A673 (cell line): ENCODE measurements around the gene GIGYF2. TPM values are rescaled to one million over a fixed set of nuclear protein-coding genes. Genes with fewer than 3 reads are reported as not detected.

Source experiments
- BruUV-seq: library from RNA; stranded (reverse); fragments of 400-500 nt; replicated peaks from 2 replicates; lab custom pipeline; 2021; lab: Mats Ljungman, UMichigan
- CTCF ChIA-PET: fragments of 300-600 bp; sonication (Branson Sonifier 250); formaldehyde crosslinking; loops from one replicate; lab custom pipeline; 2022; ENCODE audit warnings: antibody characterized with exemption; lab: Charles Lee
- POLR2A ChIA-PET: fragments of 300-600 bp; sonication (Branson Sonifier 250); formaldehyde crosslinking; loops from one replicate; lab custom pipeline; 2022; ENCODE audit warnings: antibody characterized with exemption; ENCODE audit not compliant: low non-redundant PET; lab: Charles Lee
- DNase-seq: peaks from one replicate; pipeline ENCODE4 v3.0.0-alpha.2; 2015; ENCODE audit warnings: low spot score
- H3K27ac ChIP-seq: fragments of 200-600 bp; sonication (generic); 2 replicates; pipeline ENCODE4 v1.5.1; 2016; ENCODE audit warnings: mixed run types, low read depth, mild to moderate bottlenecking, mixed read lengths, antibody characterized with exemption, low read length; ENCODE audit not compliant: poor library complexity, severe bottlenecking
- H3K27me3 ChIP-seq: fragments of 200-600 bp; sonication (generic); replicated peaks from 2 replicates; pipeline ENCODE4 v1.6.1; 2017; ENCODE audit warnings: mixed run types, low read depth, mild to moderate bottlenecking, mixed read lengths, antibody characterized with exemption, low read length; ENCODE audit not compliant: insufficient read depth, poor library complexity
- H3K36me3 ChIP-seq: fragments of 200-600 bp; sonication (generic); 2 replicates; pipeline ENCODE4 v1.6.1; 2016; ENCODE audit warnings: mixed run types, mild to moderate bottlenecking, mixed read lengths, antibody characterized with exemption, low read length; ENCODE audit not compliant: insufficient read depth, poor library complexity, severe bottlenecking
- H3K4me1 ChIP-seq: fragments of 200-600 bp; sonication (generic); 2 replicates; pipeline ENCODE4 v1.6.1; 2017; ENCODE audit warnings: mixed run types, mild to moderate bottlenecking, mixed read lengths, antibody characterized with exemption, low read length; ENCODE audit not compliant: insufficient read depth, poor library complexity, severe bottlenecking
- H3K4me3 ChIP-seq: fragments of 200-600 bp; sonication (generic); 2 replicates; pipeline ENCODE4 v1.5.1; 2016; ENCODE audit warnings: low read depth, mixed run types, mild to moderate bottlenecking, mixed read lengths, low read length; ENCODE audit not compliant: poor library complexity, severe bottlenecking
- H3K9me3 ChIP-seq: fragments of 200-600 bp; sonication (generic); 2 replicates; pipeline ENCODE4 v1.6.1; 2016; ENCODE audit warnings: mixed run types, low read depth, mild to moderate bottlenecking, mixed read lengths, antibody characterized with exemption, low read length; ENCODE audit not compliant: poor library complexity, severe bottlenecking
- CTCF ChIP-seq: fragments of 300-800, 200-600 bp; sonication (generic); conservative IDR thresholded peaks from 2 replicates; pipeline ENCODE4 v1.5.1; 2017; ENCODE audit warnings: low read depth, mild to moderate bottlenecking, antibody characterized with exemption, low read length, moderate library complexity, mixed read lengths
- EZH2 ChIP-seq: fragments of 200-600 bp; sonication (generic); IDR thresholded peaks from 2 replicates; pipeline ENCODE4 v1.6.1; 2017; ENCODE audit warnings: borderline replicate concordance, low read depth, mild to moderate bottlenecking, mixed read lengths, antibody characterized with exemption, low read length; ENCODE audit not compliant: poor library complexity, severe bottlenecking
- intact Hi-C: fragments of 100-400 bp; cut with micrococcal nuclease; formaldehyde crosslinking; loops from one replicate; pipeline ENCODE4 v1.10.0; 2022; ENCODE audit not compliant: unreplicated experiment
- total RNA-seq: library from RNA; stranded (reverse); gene quantifications from 2 replicates; pipeline ENCODE4 v1.2.3, GENCODE V29; 2021

GIGYF2 gene
- total RNA-seq, 1 experiment from 2014 or later = 62.8 TPM

- TF ChIP-seq EZH2 = no peak
- TF ChIP-seq CTCF = no peak
- BruUV-seq = no TSS peak
- ChIA-PET CTCF (no interaction called here), POLR2A (no interaction called here)
- intact Hi-C loops = no loop called here
- Histone ChIP-seq H3K36me3 (peaks cover 20% of the 10 kb centered on the region), H3K9me3 (no peaks in the 10 kb centered on the region), H3K27me3 (no peaks in the 10 kb centered on the region), H3K4me1 (no peaks in the 10 kb centered on the region), H3K27ac (no peak overlapping the region), H3K4me3 (no peak overlapping the region)
- DNase-seq = no peak
These were observed 164.2 kb downstream of the GIGYF2 start for GRCh38 chr2:232861353-232861752.

- ChIA-PET CTCF (no interaction called here), POLR2A (no interaction called here)
- BruUV-seq = no TSS peak
These were observed 166.9 kb downstream of the GIGYF2 start for GRCh38 chr2:232863996-232864395.

GRCh38 chr2:232865165-232865564 is 168.0 kb downstream of the GIGYF2 start:
- ChIA-PET CTCF (no interaction called here), POLR2A (no interaction called here)
- Histone ChIP-seq H3K27me3 (no peaks in the 10 kb centered on the region), H3K4me3 (no peak overlapping the region), H3K4me1 (no peaks in the 10 kb centered on the region), H3K9me3 (no peaks in the 10 kb centered on the region), H3K36me3 (no peaks in the 10 kb centered on the region), H3K27ac (no peak overlapping the region)
- BruUV-seq = no TSS peak
- TF ChIP-seq CTCF (no peak), EZH2 (no peak)
- intact Hi-C loops = no loop called here
- DNase-seq = no peak

More at GRCh38 chr2:232863996-232864395, 166.9 kb downstream of the GIGYF2 start:
- Histone ChIP-seq H3K4me3 (no peak overlapping the region), H3K9me3 (no peaks in the 10 kb centered on the region), H3K4me1 (no peaks in the 10 kb centered on the region), H3K36me3 (no peaks in the 10 kb centered on the region), H3K27me3 (no peaks in the 10 kb centered on the region), H3K27ac (no peak overlapping the region)
- intact Hi-C loops = no loop called here
- DNase-seq = no peak
- TF ChIP-seq EZH2 (no peak), CTCF (no peak)
